T-helper 2 cell treated with Interferon-gamma antibody and Interleukin-4, amounts not matched to agents 100 ng/mL and 5 ng/mL, for 36 hours (primary cell): ENCODE measurements around the gene SLC6A6. TPM values are rescaled to one million over a fixed set of nuclear protein-coding genes. Genes with fewer than 3 reads are reported as not detected.

ENCODE experiments used
- intact Hi-C: fragments of 100-400 bp; cut with micrococcal nuclease; formaldehyde crosslinking; loops from one replicate; pipeline ENCODE4 v1.15.1; 2023
- total RNA-seq: library from RNA; stranded (reverse); gene quantifications from 2 replicates; pipeline ENCODE4 v1.2.3, GENCODE V29; 2022

SLC6A6 gene
- total RNA-seq, 1 donor from 2014 or later: 41.9 TPM

- intact Hi-C loops: no loop called here
These were observed 78.0 kb downstream of the SLC6A6 start for GRCh38 chr3:14480207-14481017.

- intact Hi-C loops: no loop called here
These were observed 78.7 kb downstream of the SLC6A6 start for GRCh38 chr3:14481018-14481645.

- intact Hi-C loops: no loop called here
These were observed 79.2 kb downstream of the SLC6A6 start for GRCh38 chr3:14481646-14482036.

GRCh38 chr3:14482271-14482721 lies 79.9 kb downstream of the SLC6A6 start:
- intact Hi-C loops: no loop called here

- intact Hi-C loops: no loop called here
These were observed 80.9 kb downstream of the SLC6A6 start for GRCh38 chr3:14483286-14483685.

GRCh38 chr3:14484741-14485140 lies 82.3 kb downstream of the SLC6A6 start:
- intact Hi-C loops: no loop called here

GRCh38 chr3:14485981-14486380 lies 83.6 kb downstream of the SLC6A6 start:
- intact Hi-C loops: no loop called here

GRCh38 chr3:14486460-14486859 lies 84.1 kb downstream of the SLC6A6 start:
- intact Hi-C loops: no loop called here

- intact Hi-C loops: no loop called here
These were observed 84.7 kb downstream of the SLC6A6 start for GRCh38 chr3:14487086-14487485.

GRCh38 chr3:14487821-14488220 lies 85.4 kb downstream of the SLC6A6 start:
- intact Hi-C loops: no loop called here

GRCh38 chr3:14488286-14489041 lies 86.1 kb downstream of the SLC6A6 start:
- intact Hi-C loops: no loop called here

- intact Hi-C loops: no loop called here
These were observed 87.2 kb downstream of the SLC6A6 start for GRCh38 chr3:14489641-14490040.

- intact Hi-C loops: no loop called here
These were observed 87.8 kb downstream of the SLC6A6 start for GRCh38 chr3:14490255-14490654.

- intact Hi-C loops: no loop called here
These were observed 88.4 kb downstream of the SLC6A6 start for GRCh38 chr3:14490831-14491230.

GRCh38 chr3:14491396-14492190 lies 89.2 kb downstream of the SLC6A6 start:
- intact Hi-C loops: no loop called here

GRCh38 chr3:14492948-14493881 lies 90.8 kb downstream of the SLC6A6 start:
- intact Hi-C loops: no loop called here

- intact Hi-C loops: no loop called here
These were observed 92.0 kb downstream of the SLC6A6 start for GRCh38 chr3:14494279-14494972.

- intact Hi-C loops: no loop called here
These were observed 92.5 kb downstream of the SLC6A6 start for GRCh38 chr3:14494973-14495300.

GRCh38 chr3:14496351-14496750 lies 93.9 kb downstream of the SLC6A6 start:
- intact Hi-C loops: no loop called here

- intact Hi-C loops: no loop called here
These were observed 94.9 kb downstream of the SLC6A6 start for GRCh38 chr3:14497321-14497720.
